HEK293 (cell line): ENCODE data around the gene DLGAP4.

Experiments
- CTCF ChIA-PET: fragments of 350-600 bp; formaldehyde crosslinking; extraction: SDS; loops from one replicate; lab custom pipeline; 2021; ENCODE audit warnings: antibody characterized with exemption; lab: Yijun Ruan, JAX
- POLR2A ChIA-PET: fragments of 300-600 bp; formaldehyde crosslinking; extraction: SDS; loops from one replicate; lab custom pipeline; 2020; ENCODE audit warnings: antibody characterized with exemption, inconsistent platforms; lab: Yijun Ruan, JAX
- H3K27ac ChIP-seq: fragments of 200-500 bp; sonication (Bioruptor generic); 2 replicates; pipeline ENCODE4 v1.5.1; 2014; ENCODE audit warnings: low read depth, low read length, control low read depth, inconsistent platforms; ENCODE audit errors: extremely low read depth
- H3K36me3 ChIP-seq, 2 experiments: fragments of 200-500 bp in 1 of 2; sonication (Bioruptor generic) in 1 of 2; 1 replicate in 1 of 2; 2 replicates in 1 of 2; pipeline ENCODE4 v1.5.1; 2014 to 2017; ENCODE audit warnings: inconsistent platforms in 2 of 2, low read length in 2 of 2; ENCODE audit not compliant: control insufficient read depth in 2 of 2, insufficient read depth in 1 of 2
- H3K4me1 ChIP-seq: fragments of 200-500 bp; sonication (Bioruptor generic); 2 replicates; pipeline ENCODE4 v1.5.1; 2014; ENCODE audit warnings: mild to moderate bottlenecking, low read length, inconsistent platforms; ENCODE audit not compliant: control insufficient read depth, insufficient read depth
- H3K4me3 ChIP-seq: 2 replicates; pipeline ENCODE4 v1.5.1; 2011; ENCODE audit warnings: low read depth, mild to moderate bottlenecking, control low read depth, low read length, moderate library complexity
- H3K9me3 ChIP-seq: fragments of 200-500 bp; sonication (Bioruptor generic); 2 replicates; pipeline ENCODE4 v1.5.1; 2014; ENCODE audit warnings: low read depth, low read length, inconsistent platforms; ENCODE audit not compliant: control insufficient read depth, insufficient read depth
- HOXD13 ChIP-seq: sonication (generic); formaldehyde crosslinking; IDR thresholded peaks from 2 replicates; pipeline ENCODE4 v1.8.0; 2022; ENCODE audit warnings: missing genetic modification reagents, borderline replicate concordance
- YY2 ChIP-seq: fragments of 450-650 bp; formaldehyde crosslinking; IDR thresholded peaks from 2 replicates; pipeline ENCODE4 v1.5.1; 2016; ENCODE audit warnings: missing biosample characterization, missing genetic modification characterization
- ZIC2 ChIP-seq: fragments of 450-650 bp; formaldehyde crosslinking; IDR thresholded peaks from 2 replicates; pipeline ENCODE4 v1.5.1; 2016; ENCODE audit warnings: missing biosample characterization, missing genetic modification characterization
- ZNF138 ChIP-seq: fragments of 450-650 bp; formaldehyde crosslinking; IDR thresholded peaks from 2 replicates; pipeline ENCODE4 v1.5.1; 2016; ENCODE audit warnings: missing biosample characterization, missing genetic modification characterization, borderline replicate concordance
- ZNF184 ChIP-seq: fragments of 450-650 bp; IDR thresholded peaks from 2 replicates; pipeline ENCODE4 v1.5.1; 2018; ENCODE audit warnings: missing biosample characterization, mild to moderate bottlenecking, missing genetic modification characterization
- ZNF341 ChIP-seq: fragments of 450-650 bp; formaldehyde crosslinking; IDR thresholded peaks from 2 replicates; pipeline ENCODE4; 2016; ENCODE audit warnings: low read depth, missing biosample characterization, missing genetic modification characterization
- ZNF501 ChIP-seq: fragments of 450-650 bp; formaldehyde crosslinking; IDR thresholded peaks from 2 replicates; pipeline ENCODE4 v1.5.1; 2016; ENCODE audit warnings: missing biosample characterization, missing genetic modification characterization
- ZNF660 ChIP-seq: fragments of 450-650 bp; IDR thresholded peaks from 2 replicates; pipeline ENCODE4 v1.5.1; 2018; ENCODE audit warnings: missing biosample characterization, mild to moderate bottlenecking, missing genetic modification characterization
- TF ChIP-seq, protein P1 (sequence below): fragments of 450-650 bp; formaldehyde crosslinking; IDR thresholded peaks from 2 replicates; pipeline ENCODE4 v1.5.1; 2016; ENCODE audit warnings: missing biosample characterization, missing genetic modification characterization
- TF ChIP-seq, protein P2 (sequence below): fragments of 450-650 bp; formaldehyde crosslinking; IDR thresholded peaks from 2 replicates; pipeline ENCODE4 v1.5.1; 2016; ENCODE audit warnings: missing biosample characterization, missing genetic modification characterization
- TF ChIP-seq, protein P3 (sequence below): fragments of 450-650 bp; formaldehyde crosslinking; IDR thresholded peaks from 2 replicates; pipeline ENCODE4 v1.5.1; 2017; ENCODE audit warnings: missing biosample characterization, missing genetic modification characterization
- TF ChIP-seq, protein P4 (sequence below): fragments of 450-650 bp; formaldehyde crosslinking; IDR thresholded peaks from 2 replicates; pipeline ENCODE4 v1.5.1; 2016; ENCODE audit warnings: missing biosample characterization, missing genetic modification characterization

The DLGAP4 gene

DNA sequence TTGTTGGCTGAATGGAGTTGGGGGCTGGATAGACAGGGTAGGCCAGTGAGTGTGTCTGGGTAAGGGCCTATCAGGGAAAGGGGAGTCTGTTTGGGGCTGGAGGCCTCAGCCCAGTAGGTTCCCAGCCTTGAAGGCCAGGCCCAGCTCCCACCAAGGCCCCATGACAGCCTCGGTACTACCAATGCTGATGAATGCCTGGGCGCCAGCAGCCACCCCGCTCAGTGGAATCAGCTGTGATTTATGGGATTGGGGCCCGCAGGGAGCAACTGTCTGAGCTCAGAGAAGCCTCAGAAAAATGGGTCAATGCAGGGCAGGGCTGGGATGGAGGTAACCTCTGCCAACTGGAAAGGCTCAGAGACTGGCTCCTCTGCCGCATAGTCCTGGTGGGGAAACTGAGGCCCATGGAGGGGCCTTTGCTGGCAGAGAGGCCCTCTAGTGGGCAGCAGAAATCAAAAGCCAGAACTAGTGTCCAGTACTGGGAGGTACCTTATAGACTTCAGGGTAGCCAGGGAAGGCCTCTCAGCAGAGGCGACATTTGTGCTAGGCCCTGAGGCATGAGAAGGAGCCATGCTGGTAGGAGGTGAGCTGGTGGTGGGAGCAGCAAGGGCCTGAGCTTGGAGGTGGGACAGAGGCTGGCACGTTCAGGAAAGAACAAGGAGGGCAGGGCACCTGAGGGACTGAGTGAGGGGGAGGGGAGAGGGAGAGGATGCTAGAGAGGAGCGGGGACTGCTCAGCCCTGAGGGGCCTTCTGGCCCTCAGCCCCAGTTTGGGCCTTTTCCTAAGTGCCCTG is 36.4 kb downstream of the DLGAP4 start (continued):
- no peak for TF ChIP-seq ZNF660
- TF ChIP-seq, protein P1, sequence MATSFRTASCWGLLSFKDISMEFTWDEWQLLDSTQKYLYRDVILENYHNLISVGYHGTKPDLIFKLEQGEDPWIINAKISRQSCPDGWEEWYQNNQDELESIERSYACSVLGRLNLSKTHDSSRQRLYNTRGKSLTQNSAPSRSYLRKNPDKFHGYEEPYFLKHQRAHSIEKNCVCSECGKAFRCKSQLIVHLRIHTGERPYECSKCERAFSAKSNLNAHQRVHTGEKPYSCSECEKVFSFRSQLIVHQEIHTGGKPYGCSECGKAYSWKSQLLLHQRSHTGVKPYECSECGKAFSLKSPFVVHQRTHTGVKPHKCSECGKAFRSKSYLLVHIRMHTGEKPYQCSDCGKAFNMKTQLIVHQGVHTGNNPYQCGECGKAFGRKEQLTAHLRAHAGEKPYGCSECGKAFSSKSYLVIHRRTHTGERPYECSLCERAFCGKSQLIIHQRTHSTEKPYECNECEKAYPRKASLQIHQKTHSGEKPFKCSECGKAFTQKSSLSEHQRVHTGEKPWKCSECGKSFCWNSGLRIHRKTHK (tag by site-specific recombination) = no peak

DNA sequence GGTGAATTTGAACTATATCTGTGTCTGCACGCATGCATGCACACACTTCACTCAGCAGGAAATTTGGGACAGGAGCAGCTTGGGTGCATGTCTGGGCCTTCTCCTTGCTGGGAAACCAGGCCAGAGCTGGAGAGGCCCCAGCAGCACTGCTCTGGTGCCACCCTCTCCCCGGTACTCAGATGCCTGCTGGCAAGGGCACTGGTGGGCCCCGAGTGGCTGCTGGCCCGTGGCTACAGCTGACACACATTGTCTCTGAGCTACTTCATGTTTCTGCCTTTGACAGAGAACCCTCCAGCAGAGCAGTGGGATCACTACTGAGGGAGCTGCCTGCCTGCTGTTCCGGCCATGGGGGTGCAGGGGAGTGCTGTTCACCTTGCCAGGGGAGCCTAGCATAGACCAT is 37.5 kb downstream of the DLGAP4 start:
- CTCF ChIA-PET = interaction anchor here (0.7 kb wide), 1 partner anchor 24 kb away, joined by 3 read pairs; no protein-coding TSS in a partner anchor
- no peaks in the 10 kb centered on the region for H3K4me1 ChIP-seq
- no peak overlapping the region for H3K27ac ChIP-seq
- H3K4me3 ChIP-seq = no peak overlapping the region
- TF ChIP-seq, protein P2, sequence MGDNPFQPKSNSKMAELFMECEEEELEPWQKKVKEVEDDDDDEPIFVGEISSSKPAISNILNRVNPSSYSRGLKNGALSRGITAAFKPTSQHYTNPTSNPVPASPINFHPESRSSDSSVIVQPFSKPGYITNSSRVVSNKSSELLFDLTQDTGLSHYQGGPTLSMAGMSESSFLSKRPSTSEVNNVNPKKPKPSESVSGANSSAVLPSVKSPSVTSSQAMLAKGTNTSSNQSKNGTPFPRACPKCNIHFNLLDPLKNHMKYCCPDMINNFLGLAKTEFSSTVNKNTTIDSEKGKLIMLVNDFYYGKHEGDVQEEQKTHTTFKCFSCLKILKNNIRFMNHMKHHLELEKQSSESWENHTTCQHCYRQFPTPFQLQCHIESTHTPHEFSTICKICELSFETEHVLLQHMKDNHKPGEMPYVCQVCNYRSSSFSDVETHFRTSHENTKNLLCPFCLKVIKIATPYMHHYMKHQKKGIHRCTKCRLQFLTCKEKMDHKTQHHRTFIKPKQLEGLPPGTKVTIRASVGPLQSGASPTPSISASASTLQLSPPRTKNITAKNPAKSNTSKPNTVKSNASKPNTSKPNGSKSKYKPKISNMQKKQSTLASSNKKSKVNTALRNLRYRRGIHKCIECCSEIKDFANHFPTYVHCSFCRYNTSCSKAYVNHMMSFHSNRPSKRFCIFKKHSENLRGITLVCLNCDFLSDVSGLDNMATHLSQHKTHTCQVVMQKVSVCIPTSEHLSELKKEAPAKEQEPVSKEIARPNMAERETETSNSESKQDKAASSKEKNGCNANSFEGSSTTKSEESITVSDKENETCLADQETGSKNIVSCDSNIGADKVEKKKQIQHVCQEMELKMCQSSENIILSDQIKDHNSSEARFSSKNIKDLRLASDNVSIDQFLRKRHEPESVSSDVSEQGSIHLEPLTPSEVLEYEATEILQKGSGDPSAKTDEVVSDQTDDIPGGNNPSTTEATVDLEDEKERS = no peak
- TF ChIP-seq ZNF184 (tag by site-specific recombination) = no peak
- TF ChIP-seq, protein P3, sequence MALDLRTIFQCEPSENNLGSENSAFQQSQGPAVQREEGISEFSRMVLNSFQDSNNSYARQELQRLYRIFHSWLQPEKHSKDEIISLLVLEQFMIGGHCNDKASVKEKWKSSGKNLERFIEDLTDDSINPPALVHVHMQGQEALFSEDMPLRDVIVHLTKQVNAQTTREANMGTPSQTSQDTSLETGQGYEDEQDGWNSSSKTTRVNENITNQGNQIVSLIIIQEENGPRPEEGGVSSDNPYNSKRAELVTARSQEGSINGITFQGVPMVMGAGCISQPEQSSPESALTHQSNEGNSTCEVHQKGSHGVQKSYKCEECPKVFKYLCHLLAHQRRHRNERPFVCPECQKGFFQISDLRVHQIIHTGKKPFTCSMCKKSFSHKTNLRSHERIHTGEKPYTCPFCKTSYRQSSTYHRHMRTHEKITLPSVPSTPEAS = no peak
- TF ChIP-seq YY2 (tag by site-specific recombination) = no peak
- TF ChIP-seq ZIC2 (tag by site-specific recombination) = peak; percentile 20; the same call in 1 of the 2 replicates
- no peaks in the 10 kb centered on the region for H3K9me3 ChIP-seq
- POLR2A ChIA-PET = no interaction called here
- H3K36me3 ChIP-seq = no peaks in the 10 kb centered on the region

DNA sequence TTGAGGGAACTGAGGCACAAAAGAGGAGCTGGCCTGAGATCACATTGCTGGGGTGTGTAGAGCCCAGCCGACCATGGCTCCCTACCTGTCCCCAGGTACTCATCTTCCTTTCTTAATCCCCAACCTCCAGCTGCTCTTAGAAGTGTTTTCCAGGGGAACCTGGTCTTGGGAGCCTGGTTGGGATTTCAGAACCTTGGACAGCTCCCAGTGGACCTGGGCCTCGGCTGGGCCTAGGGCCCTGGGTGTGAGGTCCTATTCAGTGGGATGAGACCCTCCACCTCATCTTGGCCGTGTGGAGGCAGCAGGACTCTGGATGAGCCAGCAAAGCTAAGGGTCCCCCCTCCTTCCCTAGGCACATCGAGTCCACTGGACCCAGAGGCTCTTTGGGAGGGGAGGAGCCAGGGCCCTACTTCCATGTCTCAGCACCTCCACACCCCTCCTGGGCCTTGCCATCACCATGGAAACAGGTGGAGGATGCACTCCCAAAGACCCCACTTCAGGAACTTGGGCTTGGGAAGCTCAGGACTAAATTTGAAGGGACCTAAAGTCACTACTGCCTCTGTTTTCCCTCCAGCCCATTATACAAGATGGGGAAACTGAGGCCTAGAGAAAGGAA is 38.5 kb downstream of the DLGAP4 start:
- POLR2A ChIA-PET = no interaction called here
- Histone ChIP-seq H3K27ac (no peak overlapping the region), H3K9me3 (no peaks in the 10 kb centered on the region), H3K36me3 (no peaks in the 10 kb centered on the region), H3K4me1 (no peaks in the 10 kb centered on the region), H3K4me3 (no peak overlapping the region)
- CTCF ChIA-PET = interaction anchor here (1.5 kb wide), 1 partner anchor 55 kb away, joined by 6 read pairs; no protein-coding TSS in a partner anchor
- TF ChIP-seq ZNF501 (tag by site-specific recombination) (no peak), ZNF138 (no peak), HOXD13 (CRISPR knock-in tag) (peak; percentile 27; the same call in 1 of the 2 replicates), ZNF341 (tag by site-specific recombination) (no peak)
- TF ChIP-seq, protein P4, sequence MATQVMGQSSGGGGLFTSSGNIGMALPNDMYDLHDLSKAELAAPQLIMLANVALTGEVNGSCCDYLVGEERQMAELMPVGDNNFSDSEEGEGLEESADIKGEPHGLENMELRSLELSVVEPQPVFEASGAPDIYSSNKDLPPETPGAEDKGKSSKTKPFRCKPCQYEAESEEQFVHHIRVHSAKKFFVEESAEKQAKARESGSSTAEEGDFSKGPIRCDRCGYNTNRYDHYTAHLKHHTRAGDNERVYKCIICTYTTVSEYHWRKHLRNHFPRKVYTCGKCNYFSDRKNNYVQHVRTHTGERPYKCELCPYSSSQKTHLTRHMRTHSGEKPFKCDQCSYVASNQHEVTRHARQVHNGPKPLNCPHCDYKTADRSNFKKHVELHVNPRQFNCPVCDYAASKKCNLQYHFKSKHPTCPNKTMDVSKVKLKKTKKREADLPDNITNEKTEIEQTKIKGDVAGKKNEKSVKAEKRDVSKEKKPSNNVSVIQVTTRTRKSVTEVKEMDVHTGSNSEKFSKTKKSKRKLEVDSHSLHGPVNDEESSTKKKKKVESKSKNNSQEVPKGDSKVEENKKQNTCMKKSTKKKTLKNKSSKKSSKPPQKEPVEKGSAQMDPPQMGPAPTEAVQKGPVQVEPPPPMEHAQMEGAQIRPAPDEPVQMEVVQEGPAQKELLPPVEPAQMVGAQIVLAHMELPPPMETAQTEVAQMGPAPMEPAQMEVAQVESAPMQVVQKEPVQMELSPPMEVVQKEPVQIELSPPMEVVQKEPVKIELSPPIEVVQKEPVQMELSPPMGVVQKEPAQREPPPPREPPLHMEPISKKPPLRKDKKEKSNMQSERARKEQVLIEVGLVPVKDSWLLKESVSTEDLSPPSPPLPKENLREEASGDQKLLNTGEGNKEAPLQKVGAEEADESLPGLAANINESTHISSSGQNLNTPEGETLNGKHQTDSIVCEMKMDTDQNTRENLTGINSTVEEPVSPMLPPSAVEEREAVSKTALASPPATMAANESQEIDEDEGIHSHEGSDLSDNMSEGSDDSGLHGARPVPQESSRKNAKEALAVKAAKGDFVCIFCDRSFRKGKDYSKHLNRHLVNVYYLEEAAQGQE = peak; percentile 98
